HS-5 (cell line): ENCODE results near the gene NDUFS5.
"Not testable (repeated sequence)": the region's sequence is repeated elsewhere in the genome, so short reads cannot be mapped to it uniquely, and the experiment has no call there.

Source experiments
- DNase-seq: peaks from one replicate; pipeline ENCODE4 v3.0.0-alpha.2; 2012; ENCODE audit warnings: low read depth

NDUFS5 gene

DNA sequence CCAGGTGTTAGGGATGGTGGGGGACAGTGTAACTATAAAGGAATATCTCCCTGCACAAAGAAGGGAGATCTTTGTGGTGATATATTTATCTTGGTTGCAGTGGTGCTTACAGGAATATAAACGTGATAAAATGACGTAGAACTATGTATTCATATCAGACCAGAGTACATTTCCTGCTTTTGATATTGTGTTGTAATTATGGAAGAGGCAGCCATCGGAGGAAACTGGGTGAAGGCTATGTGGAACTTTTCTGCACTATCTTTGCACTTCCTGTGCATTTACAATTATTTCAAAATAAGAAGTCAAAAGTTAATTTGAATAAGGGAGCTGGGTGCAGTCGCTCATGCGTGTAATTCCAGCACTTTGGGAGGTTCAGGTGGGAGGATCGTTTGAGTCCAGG, 37.6 kb downstream of the NDUFS5 start:
- DNase-seq: no peak

DNA sequence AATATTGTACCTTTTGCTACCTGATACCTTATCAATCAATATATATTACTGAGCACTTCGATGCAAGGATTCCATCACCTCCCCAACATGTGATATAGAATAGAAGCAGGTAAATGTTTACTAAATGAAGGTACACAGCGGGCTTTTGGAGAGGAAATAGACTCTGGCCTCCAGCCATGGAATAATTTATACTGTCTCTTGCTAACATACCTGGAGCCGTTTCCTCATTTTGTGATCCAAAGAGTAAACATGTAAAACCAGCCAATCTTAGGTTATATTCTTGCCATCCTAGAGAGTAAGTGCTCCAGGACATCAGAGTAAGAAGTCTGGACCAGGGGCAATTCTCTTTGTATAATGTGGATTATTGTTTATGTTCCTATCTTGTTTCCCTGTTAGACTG, 39.4 kb downstream of the NDUFS5 start:
- no peak for DNase-seq

GRCh38 chr1:39068227-39068626, 42.1 kb downstream of the NDUFS5 start:
- DNase-seq: not testable (repeated sequence)

GRCh38 chr1:39071557-39071956, 45.4 kb downstream of the NDUFS5 start:
- DNase-seq: not testable (repeated sequence)

DNA sequence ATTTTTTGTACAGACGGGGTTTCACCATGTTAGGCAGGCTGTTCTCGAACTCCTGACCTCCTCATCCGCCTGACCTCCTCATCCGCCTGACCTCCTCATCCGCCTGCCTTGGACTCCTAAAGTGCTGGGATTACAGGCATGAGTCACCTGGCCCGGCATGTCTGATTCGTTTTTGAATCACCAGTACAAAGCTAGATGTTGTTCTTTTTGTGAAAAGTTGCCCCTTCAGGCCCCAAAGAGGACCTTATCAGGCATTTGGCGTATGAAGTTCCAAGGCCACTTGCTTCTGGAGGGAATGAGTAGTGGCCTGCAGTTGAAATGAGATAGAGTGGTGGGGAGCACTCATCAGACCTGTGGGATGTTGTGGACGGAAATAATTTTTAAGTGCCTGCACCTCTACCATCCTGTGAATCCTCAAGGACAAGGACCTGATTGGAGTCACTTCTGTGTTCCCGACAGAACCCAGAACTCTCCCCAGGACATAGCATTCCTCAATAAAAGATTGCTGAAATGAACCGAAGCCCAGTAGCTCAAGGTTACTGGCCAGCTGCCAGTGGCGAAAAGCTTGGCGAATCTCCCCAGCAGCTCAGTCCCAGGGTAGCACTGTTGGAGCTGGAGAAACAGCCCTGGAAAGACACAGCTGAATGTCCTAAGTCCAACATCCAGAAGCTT, 50.1 kb downstream of the NDUFS5 start:
- DNase-seq: no peak

DNA sequence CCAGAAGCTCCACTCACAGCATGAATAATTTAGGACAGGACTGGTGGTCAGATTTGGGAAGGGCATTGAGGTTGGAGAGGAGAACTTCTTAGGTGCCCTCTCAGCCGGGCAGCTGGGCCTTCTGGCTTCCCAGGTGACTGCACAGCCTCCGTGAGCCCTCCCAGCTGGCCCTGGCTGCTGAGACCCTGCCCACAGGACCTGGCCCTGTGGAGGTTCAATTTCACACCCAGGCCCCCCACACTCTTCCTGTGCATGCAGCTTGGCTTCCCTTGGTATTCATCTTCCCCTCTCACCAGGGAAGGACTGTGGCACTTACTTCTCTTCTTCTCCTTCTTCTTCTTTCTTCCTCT, 50.6 kb downstream of the NDUFS5 start:
- no peak for DNase-seq

DNA sequence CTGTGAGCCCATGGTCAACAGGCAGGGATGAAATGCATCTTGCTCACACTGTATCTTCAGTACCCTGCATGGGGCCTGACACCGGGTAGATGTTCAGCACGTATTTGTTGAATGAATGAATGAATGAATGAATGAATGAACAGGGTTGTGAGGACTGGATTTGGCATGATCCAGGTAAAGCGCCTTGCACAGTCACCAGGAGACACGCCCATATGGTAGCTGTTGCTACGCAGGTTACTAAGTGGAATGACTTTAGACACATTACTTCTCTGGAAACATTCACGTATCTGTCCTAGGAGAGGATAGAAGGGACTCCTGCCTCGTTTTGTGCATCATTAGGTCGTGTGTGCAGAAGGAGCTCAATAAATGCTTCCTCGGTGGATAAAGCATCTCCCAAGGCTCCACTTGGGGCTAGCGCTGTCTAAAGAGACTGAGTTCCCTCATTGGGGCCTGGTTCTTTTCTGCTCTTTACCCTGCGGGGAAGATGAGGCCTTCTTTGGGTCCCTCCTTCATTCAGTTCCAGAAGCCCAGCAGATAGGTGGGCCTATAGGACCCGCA, 54.2 kb downstream of the NDUFS5 start:
- DNase-seq: no peak

DNA sequence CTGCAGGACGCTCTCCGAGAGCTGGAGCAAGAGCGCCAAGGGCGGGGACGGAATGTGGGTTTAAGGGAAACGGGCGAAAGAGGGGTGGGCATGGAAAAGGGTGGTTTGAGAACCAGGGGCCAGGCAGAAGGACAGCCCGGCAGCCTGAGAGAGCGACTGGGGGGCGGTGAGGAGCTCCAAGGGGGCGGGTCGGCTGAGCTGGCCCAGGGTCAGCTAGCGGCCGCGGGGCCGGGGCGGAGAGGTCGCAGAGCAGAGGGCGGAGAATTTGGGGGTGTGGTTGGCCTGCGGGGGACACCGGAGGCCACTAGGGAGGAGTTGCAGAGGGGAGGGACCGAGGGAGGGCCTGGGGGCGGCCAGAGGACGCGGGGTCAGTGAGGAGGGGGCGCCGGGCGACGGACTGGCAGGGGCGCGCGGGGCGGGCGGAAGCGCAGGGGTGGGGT, 54.7 kb downstream of the NDUFS5 start:
- no peak for DNase-seq

GRCh38 chr1:39081271-39082009, 55.3 kb downstream of the NDUFS5 start:
- DNase-seq: no peak

DNA sequence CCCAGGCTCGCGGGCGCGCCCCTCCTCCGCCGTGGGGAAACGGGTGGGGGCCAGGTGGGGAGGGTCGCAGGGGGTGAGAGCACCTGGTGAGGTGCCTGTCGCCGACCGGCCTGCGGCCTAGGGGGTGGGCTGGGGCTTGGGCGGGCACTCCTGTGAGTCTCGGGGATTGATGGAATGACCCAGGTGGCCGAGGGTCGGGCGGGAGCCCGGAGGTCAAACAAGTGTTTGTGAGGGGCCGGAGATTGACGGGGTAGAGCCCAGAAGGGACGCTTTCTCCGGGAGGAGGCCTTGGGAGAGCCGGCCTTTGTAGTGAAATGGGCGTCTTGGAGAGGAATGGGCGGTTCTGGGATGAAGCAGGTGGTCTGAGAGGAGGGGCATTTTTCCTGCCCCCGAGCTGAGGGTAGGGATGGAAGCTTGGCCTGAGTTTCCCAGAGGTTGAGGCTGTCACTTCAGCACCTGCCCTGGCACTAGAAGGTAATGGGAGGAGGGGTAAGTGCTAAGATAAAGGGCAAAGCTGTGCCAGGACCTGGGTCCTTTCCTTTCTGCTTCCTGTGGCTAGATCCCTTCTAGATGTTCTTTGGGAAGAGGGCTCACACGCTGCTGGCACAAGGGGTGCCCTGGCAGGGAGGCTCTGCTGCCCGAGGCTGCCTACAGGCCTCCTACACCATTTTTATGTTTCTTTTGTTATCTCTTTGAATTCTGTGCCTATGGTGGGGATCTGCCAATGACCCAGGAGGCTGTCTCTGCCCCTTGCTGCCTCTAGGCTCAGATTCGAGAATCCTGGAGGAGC, 56.1 kb downstream of the NDUFS5 start:
- no peak for DNase-seq

DNA sequence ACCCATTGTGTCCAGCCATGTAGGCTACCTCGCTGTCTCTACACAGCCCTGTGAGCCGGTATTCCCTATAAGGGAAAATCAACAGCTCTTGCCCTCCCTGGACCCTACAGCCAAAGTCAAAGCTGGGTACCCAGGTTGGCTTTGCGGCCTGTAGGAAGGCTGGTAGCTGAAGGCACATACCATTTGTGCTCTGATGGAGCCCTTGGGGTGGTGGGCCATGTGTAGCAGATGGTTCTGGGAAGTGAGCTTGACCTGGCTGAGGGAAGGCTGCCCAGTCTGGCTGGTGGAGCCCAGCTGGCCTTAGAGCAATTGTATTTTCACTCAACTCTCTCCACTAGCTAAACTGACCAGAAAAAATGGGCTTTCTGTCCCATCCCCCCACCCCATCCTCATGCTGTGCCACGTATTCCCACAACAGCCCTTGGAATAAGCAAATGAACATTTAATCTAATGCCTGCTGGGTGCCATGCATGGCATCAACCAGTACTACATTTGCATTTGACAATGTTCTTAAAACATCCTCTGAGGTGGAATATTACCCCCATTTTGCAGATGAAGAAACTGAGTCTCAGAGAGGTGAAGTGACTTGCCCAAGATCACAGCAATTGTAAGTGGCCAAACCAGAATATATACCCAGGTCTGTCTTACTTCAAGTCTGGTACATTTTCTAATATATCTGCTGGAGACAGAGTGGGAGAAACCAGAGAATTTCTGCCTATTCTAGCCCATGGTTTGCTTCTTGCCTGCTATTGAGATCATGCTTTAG, 56.8 kb downstream of the NDUFS5 start:
- DNase-seq: no peak

DNA sequence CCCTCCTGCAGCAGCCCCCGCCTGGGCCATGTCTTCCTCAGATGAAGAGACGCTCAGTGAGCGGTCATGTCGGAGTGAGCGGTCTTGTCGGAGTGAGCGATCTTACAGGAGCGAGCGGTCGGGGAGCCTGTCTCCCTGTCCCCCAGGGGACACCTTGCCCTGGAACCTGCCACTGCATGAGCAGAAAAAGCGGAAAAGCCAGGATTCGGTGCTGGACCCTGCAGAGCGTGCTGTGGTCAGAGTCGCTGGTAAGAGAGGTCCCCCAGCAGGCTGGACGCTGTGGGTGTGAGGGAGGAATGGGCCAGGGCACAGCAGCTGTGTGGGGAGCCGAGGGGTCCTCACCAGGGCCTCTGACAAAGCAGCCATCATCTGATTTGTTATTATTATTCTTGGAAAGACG, 58.0 kb downstream of the NDUFS5 start:
- DNase-seq: no peak
